ENCODE results near the gene PDE11A. TPM values are rescaled to one million over a fixed set of nuclear protein-coding genes. Genes with fewer than 3 reads are reported as not detected.

PDE11A gene
- total RNA-seq, 1 donor from 2014 or later = 1.2 TPM

DNA sequence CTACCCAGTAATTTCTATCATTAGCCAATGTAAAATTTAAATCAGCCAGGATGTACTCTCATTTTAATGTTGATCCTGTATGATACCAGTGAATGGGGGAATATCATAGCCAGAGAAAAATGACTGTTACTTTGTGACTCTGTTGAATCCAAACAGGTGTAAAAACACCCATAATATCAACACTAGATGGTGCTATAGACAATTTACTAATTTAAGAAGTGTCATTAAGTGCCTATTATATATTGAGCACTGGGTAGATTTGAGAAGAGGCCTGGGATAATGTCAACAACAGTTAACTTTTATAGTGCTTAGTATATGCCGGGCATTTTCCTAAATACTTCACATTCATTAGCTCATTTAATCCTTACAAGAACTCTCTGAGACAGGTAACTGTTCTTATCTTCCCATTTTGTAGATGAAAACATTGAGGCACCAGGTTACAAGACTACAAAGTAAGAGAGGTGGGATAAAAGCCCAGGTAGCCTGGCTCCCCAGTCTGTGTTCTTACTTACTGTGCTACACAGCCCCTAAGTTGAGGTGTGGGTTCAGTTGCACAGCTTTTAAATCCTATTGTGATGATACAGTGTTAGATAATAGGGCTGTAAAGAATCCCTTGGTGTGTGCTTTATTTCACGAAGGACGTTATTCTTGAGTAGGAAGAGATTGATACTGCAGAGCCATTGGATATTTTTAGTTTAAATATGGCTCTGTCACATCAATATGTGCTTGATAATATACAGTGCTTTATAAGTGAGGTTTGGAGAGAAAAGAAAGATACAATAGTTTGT is 354.6 kb downstream of the PDE11A start:
- no peak overlapping the region for H3K4me3 ChIP-seq (ENCODE audit: low read depth, low read length)
- no peak for DNase-seq (ENCODE audit: low read depth)
- TF ChIP-seq, protein P1, sequence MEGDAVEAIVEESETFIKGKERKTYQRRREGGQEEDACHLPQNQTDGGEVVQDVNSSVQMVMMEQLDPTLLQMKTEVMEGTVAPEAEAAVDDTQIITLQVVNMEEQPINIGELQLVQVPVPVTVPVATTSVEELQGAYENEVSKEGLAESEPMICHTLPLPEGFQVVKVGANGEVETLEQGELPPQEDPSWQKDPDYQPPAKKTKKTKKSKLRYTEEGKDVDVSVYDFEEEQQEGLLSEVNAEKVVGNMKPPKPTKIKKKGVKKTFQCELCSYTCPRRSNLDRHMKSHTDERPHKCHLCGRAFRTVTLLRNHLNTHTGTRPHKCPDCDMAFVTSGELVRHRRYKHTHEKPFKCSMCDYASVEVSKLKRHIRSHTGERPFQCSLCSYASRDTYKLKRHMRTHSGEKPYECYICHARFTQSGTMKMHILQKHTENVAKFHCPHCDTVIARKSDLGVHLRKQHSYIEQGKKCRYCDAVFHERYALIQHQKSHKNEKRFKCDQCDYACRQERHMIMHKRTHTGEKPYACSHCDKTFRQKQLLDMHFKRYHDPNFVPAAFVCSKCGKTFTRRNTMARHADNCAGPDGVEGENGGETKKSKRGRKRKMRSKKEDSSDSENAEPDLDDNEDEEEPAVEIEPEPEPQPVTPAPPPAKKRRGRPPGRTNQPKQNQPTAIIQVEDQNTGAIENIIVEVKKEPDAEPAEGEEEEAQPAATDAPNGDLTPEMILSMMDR (conservative IDR thresholded peaks at IDR 0.05; ENCODE audit: low read depth, low read length) = peak; percentile 46

DNA sequence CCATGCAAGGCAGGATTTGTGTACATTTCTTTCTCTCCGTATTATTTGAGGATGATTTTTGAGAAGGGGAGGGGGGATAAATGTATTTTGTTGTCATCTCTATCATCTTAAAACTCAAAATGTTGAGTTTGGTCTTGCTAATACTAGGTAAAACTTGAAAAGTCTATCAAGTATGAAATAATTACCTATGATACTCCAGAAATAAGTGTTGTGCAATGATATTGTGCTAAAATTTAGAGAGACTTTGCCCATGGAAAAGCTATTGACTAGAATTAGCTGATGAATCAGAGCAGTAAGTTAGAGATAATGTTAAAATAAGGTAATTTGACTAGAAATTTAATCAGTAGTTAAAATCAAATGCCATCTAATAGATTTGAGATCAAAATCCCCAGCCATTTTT is 356.1 kb downstream of the PDE11A start:
- no peak overlapping the region for H3K4me3 ChIP-seq (ENCODE audit: low read depth, low read length)
- TF ChIP-seq, protein P1 (conservative IDR thresholded peaks at IDR 0.05; ENCODE audit: low read depth, low read length) = no peak

DNA sequence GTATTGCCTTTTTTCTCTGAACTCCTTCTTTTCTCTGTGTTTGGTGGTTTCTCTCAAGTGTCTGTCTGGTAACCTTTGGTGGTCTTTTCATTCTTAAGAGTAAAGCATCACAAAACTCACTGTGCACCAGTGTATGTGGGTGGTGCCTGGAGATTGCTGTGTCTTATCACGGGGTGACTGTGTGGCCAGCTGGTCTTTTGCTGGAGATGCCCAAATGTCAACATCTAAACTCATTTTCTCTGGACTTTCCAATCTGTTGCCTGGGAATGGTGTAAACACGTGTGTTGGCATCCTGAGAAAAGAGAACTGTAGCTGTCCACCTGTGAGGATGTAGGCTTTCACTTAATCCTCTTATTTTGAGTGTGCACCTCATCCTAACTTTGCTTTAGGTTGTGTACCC is 356.8 kb downstream of the PDE11A start:
- TF ChIP-seq, protein P1 (conservative IDR thresholded peaks at IDR 0.05; ENCODE audit: low read depth, low read length) = no peak
- DNase-seq (ENCODE audit: low read depth) = no peak
- H3K4me3 ChIP-seq (ENCODE audit: low read depth, low read length) = no peak overlapping the region

More for the DNA sequence above, 356.1 kb downstream of the PDE11A start:
- no peak for DNase-seq (ENCODE audit: low read depth)

DNA sequence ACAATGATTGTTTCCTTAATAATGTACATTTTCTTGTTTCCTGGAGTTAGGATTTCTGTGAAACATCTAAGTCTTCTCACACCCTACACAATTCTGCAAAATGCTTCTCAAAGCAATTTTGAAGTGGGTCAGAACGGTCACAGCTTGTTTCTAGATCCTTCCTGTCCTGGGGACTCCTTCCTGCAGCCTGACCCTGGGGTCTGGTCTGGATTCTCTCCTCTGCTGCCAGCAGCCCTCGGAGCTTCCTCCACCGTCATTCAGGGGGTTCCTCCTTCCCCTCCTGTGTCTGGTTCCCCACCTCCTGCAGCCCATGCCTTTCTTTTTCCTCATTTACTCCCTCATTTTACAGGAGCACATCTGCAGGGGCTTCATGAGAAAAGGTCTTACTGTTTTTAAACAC is 357.9 kb downstream of the PDE11A start:
- H3K4me3 ChIP-seq (ENCODE audit: low read depth, low read length) = no peak overlapping the region
- TF ChIP-seq, protein P1 (conservative IDR thresholded peaks at IDR 0.05; ENCODE audit: low read depth, low read length) = no peak
- no peak for DNase-seq (ENCODE audit: low read depth)

DNA sequence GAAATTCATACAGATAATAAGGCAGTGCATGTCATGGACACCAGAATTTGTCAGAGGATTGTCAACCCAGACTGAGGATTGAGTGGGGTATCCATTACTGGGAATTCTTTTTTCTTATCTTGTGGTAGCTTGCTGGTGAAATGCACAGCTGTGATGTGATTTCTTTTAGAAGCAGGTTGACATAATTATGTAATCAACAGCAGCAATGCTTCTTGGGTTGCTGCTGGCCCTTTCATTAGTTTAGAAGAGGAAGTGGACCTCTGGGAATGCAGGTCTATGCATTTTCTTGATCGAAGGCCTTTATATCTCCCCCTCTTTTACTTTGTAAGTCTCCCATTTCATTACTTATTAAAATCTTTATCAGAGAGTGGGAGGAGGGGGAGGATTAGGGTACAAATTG is 360.1 kb downstream of the PDE11A start:
- TF ChIP-seq, protein P1 (conservative IDR thresholded peaks at IDR 0.05; ENCODE audit: low read depth, low read length) = no peak
- no peak overlapping the region for H3K4me3 ChIP-seq (ENCODE audit: low read depth, low read length)
- no peak for DNase-seq (ENCODE audit: low read depth)

DNA sequence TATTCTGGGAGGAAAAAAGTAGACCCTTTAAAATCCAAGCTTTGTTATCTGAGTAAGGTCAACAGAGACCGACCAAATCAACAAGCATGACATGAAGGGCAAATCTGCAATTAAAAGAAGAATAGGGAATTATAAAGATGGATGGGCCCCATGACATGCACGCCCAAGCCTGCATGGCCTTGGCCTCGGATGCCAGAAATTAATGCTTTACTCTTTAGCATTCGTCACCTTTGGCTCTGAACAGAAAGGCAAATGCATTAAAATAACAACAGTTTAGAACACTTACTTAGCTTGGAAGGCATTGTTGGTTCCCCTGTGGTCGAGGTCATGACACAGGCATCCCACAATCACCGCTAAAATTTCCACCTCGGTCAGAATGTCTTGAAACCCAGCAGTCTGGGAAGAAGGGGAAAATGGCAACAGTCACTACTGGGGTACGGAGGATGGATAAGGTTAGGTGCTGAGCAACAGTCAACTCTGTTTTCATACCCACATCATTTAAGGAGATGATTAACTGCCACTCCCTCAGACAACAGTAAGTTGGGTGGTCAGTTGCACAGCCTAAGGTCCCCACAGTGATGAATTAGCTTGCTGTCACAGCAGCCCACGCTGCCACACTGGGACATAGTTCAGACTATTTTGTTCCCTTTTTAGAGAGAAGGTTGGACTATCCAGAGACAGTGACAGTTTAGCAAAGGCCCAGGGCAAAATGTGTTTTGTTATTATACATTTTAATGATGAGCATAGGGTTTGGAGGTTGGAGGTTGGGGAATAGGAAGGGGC is 360.9 kb downstream of the PDE11A start:
- no peak for DNase-seq (ENCODE audit: low read depth)
- H3K4me3 ChIP-seq (ENCODE audit: low read depth, low read length) = no peak overlapping the region
- TF ChIP-seq, protein P1 (conservative IDR thresholded peaks at IDR 0.05; ENCODE audit: low read depth, low read length) = no peak

Data from epithelial cell of proximal tubule (primary cell).